HG03354 (cell line): Measurements from ENCODE around the gene SETD6.
"Not testable (repeated sequence)": the region's sequence is repeated elsewhere in the genome, so short reads cannot be mapped to it uniquely, and the experiment has no call there.

Source experiments
- ATAC-seq: cut with Tn5 transposase; IDR thresholded peaks from one replicate; pipeline ENCODE4 v1.9.1; 2021; ENCODE audit warnings: mild to moderate bottlenecking; ENCODE audit not compliant: unreplicated experiment, poor library complexity, severe bottlenecking

SETD6 gene, protein sequence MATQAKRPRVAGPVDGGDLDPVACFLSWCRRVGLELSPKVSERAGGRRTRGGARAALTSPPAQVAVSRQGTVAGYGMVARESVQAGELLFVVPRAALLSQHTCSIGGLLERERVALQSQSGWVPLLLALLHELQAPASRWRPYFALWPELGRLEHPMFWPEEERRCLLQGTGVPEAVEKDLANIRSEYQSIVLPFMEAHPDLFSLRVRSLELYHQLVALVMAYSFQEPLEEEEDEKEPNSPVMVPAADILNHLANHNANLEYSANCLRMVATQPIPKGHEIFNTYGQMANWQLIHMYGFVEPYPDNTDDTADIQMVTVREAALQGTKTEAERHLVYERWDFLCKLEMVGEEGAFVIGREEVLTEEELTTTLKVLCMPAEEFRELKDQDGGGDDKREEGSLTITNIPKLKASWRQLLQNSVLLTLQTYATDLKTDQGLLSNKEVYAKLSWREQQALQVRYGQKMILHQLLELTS

DNA sequence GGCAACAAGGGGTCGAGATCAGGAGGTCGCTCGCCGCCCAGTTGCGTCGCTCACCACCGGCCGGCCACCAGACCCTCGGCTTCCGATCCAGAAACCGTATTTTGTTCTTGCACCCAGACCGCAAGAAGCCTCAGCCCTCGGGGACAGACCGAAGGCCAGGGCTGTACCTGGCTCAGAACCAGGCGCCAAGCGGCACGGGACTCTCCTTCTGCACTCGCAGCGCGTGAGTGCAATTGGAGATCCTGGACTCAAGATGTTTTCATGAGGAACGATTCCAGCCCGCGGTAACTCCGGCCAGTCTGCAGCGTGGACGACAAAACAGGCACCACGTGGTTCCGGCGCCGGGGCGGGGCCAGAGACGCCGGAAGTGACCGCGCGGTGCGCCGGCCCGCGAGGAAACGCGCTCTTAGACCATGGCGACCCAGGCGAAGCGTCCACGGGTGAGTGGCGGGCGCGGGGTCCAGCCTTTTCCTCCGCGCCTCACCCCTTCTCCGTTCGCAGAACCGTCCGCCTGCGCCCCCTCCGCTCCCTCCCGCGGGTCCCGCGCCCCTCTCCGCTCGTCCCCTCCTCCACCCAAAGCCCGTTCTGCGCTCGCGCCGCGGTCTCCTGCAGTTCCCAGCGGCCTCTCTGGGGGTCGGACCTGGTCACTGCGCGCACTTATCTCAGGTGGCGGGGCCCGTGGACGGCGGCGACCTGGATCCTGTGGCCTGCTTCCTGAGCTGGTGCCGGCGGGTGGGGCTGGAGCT lies at the start of gene SETD6:
Gene SETD6 (plus strand): TSS at position 393 of the 746 bp plus-strand sequence. CDS start 21 bp downstream, at position 414.
- ATAC-seq, result peak; percentile 81

DNA sequence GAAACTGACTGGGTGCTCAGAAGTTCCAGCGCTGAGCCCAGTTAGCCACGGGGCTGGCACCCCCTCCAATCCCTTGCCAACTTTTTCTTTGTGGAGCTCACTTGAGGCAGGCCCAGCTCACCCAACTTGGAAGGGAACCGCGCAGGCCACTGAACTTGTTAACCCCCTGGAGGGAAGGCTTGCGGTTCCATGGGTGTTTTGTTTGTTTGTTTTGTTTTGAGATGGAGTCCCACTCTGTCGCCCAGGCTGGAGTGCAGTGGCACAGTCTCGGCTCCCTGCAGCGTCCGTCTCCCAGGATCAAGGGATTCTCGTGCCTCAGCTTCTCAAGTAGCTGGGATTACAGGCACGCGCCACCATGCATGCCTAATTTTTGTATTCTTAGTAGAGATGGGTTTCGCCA lies 49.5 kb upstream of the SETD6 start:
- ATAC-seq, result no peak

DNA sequence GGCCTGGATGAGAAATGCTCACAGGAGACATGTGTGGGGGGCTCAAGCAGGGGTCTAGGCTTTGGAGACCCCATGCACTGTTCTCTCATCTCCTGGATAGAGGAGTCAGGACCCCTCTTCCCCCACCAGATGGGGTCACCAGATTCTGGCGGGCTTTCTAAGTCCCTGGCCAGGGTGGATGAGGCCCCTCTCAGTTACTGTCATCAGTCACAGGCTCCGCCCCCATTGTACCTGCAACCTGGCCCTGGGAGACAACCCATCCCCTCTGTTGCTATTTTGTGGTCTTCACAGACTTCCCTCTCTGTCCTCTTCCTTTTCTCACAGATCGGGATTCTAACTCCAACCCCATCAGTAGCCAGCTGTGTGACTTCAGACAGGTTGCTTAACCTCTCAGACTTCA lies 48.9 kb upstream of the SETD6 start:
- no peak for ATAC-seq

DNA sequence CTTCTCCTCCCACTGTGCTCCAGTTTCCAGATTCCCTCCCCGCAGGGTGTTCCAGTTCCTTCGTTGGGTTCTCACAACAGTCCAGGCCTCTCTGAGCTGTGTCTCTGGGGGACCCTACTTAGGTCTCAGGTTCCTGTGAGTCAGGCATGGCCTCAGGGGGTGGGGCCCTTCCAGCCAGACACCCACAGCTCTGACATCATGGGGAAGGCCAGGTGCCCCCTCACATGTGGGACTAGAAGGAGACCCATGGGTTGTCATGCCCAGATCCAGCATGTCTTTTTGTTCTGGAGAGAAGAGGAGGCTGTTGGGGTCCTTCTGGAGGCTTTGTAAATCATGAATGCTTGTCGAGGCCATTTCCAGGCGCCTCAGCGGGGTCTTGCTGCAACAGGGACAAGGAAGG lies 47.4 kb upstream of the SETD6 start:
- no peak for ATAC-seq

DNA sequence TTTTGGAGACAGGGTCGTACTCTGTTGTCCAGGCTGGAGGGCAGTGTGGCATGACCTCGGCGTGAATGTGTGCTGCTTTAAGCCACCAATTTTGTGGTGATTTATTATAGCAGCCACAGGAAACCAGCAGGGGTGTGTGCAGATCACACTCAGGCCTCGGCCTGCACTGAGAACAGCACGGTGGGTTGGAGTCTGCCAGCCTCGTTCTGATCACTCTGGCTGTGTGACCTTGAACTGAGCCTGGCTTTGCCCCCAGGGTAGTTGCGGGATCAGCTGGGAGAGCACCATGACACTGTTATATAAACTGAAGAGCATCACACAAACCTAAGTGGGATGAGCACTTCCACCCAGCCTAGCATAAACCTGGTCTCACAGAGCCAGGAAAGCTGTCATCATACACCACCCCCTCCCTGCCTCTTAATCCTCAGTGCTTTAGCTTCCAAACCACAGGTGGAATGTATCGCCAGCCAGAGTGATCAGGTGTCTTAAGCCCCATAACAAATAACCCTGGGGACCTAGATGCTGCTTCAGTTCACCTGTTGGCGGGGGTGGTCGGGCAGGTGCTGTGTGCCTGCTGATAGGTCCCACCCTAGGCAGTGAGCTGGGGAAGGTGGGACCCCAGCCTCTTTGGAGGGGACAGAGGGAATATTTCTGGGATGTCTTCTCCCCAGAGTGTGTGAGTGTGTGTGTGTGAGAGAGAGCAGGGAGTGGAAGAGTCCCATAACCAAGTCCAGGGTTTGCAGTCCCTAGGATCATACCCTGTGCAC lies 43.9 kb upstream of the SETD6 start:
- no peak for ATAC-seq

DNA sequence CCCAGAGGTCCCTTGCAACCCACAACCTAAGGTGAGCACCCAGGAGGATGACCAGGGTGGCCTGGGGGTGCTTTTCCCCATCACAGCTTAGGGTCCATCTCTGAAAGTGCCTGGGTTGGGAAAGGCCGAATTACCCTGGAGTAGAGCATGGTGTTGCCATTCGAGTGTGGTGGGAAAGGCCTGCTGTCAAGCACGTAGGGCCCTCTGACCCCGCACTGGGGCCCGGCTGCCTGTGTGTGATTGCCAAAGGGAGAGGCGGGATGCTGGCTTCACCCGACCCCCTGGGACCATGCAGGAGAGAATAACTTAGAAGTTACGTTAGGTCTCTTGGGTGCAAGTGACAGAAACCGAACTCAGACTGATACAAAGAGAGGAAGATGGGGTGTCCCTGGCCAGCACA lies 43.1 kb upstream of the SETD6 start:
- ATAC-seq, result no peak

DNA sequence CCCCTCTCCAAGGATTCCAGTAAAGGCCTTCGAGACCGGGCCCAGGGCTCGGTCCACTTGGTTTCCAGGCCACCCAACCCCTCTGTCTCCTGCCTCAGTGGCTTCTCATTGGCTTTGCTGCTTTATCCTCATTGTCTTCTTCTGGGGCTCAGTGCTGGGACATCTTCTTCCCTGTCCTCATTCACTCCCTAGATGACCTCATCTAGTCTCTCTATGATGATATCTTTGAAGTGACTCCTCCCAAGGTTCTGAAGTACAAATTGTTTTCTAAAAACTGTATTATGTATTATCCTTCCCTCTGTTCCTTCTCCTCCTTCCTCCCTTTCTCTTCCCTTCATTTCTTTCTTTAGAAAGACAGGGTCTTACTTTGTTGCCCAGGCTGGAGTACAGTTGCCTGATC lies 42.5 kb upstream of the SETD6 start:
- no peak for ATAC-seq

DNA sequence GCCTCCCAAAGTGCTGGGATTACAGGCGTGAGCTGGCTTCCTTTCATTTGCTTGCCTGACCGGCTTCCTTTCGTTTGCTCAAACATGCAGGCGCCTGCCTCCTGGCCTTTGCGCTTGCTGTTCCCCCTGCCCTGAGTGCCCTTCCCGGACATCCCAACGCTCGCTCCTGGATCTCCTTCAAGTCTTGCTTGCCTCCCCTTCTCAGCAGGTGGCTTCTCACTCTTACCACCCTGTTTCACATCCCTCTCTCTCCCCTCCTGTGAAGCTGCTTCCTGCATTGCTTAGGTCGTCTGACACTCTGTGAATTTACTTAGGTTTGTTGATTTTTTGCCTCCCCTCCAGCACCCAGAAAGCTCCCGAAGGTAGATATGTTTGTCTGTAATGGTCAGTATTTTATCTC lies 41.0 kb upstream of the SETD6 start:
- no peak for ATAC-seq

DNA sequence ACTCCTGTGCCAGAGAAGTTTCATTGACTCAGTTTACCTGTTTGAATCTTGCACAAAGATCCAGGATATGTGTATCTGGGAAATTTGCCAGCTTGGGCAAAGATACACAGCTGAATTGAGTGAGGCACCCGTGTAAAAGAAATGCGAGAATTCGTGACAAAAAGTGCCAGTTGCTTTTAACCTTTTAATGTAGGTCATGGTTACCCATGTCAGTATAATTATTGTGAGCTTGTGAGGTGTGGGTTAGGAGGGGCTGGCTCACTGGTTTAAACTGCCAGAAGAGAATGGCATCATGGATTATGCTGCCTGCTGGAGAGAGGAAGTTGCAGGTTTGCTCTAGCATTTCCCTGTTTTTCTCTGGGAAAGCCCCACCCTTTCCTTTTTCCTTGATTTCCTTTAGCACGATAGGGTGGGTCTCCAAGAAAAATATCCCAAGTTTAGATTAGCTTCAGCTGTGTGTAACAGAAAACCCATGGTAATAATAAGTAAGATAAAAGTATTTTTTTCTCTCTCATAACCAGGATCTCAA lies 40.2 kb upstream of the SETD6 start:
- ATAC-seq, result no peak

DNA sequence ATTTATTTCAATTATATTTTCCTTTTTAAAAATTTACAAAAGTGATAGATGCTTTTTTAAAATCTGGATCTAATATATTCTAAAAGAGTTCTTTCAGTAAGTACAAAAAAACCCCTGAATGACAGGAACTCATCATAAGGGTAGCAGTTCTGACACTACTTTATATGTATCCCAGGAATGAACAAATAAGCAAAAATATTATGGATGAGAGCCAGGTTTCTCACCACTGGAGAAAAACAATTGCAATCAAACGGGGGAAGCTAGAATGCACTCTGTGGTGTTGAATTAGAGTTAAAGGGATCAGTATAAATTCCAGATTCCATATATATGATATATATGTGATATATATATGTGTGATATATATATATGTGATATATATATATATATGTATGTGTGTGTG lies 38.5 kb upstream of the SETD6 start:
- ATAC-seq, result no peak

DNA sequence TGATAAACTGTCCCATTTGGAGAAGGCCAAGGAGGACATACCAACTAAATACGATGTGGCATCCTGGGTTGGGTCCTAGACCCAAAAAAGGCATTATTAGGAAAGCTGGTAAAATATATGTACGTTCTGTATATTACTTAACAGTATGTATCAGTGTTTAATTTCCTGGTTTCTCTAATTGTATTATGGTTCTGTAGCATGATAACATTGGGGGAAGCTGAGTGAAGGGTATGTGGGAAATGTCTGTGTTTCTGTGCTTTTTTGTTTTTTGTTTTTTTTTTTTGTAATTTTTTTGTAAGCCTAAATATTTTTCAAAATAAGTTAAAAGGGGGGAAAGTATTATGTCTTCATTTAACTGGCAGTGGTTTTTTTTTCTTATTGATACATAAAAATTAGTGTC lies 36.9 kb upstream of the SETD6 start:
- ATAC-seq, result no peak

DNA sequence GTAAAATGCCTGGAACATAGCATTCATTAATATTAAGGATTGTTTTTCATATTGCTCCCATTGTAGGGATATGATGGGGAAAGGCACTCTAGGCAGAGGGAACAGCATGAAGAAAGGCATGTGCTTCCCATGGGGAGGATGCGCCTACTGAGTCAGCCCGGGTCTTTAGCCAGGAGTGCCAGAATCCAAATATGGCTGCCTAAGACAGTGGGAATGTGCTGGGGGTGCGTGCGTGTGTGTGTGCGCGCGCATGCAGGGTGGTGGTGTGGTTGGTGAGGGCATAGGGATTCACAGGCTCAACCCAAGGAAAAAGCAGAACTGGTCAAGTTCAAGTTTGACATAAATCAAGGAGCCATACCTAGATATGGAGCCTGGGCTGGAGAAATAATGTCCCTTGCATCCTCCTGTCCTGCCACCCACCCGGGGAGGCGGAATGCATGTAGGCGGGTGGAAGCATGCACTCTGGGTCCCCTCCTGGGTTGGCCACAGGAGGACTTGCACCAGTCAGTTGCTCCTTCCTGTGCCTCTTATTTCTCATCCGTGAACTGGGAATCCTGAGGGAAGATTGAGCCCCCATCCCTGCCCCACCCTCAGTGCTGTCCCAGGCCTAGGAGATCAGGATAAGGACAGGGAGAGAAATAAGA lies 34.0 kb upstream of the SETD6 start:
- no peak for ATAC-seq

DNA sequence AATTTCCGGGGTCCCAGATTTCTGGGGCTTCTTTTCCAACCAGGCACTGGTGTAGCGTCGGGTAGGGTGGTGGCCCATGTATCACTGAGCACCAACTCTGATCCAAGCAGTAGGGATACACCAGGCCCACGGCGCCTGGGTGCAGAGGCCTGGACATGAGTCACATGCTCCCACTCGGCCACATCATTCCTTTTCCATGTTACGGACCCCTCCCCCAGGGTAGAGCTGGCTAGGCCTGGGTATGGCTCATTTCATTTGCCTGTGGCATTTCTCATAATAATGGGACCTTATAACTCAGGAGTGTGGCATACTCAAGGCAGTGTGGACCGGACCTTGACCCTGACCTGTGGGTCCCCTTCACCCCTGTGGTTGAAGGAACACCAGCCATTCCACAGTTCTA lies 33.4 kb upstream of the SETD6 start:
- no peak for ATAC-seq

DNA sequence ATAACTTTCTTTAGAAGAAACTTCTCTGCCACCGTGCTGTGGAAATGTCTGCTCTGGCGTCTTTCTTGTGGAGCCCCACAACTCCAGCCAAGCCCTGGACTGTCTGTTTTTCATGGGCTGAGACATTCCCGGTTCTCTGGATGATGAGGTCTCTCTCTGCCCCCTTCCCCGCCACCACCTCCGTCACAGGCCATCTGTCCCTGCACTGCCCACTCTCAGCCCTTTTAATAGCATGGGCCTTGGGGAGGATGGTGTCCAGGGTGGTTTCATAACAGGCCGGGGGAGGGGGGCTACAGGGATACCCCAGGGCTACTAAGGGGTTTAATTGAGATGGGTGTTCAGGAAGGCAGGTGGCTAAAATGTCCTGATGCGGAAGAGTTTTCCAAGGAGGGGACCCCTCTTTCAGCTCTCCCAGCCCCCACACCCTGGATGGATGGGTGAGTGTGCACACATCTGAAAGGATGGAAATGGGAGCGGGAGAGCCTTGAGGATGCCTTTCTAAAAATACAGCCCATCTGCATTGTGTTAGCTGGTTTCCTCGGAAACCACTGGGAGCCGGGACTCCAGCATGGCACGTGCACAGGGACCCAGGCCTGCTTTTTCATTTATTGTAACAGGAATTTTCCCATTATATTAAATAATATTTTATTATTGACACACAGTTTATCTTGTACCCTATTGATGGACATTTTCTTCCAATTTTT lies 30.0 kb upstream of the SETD6 start:
- no peak for ATAC-seq

DNA sequence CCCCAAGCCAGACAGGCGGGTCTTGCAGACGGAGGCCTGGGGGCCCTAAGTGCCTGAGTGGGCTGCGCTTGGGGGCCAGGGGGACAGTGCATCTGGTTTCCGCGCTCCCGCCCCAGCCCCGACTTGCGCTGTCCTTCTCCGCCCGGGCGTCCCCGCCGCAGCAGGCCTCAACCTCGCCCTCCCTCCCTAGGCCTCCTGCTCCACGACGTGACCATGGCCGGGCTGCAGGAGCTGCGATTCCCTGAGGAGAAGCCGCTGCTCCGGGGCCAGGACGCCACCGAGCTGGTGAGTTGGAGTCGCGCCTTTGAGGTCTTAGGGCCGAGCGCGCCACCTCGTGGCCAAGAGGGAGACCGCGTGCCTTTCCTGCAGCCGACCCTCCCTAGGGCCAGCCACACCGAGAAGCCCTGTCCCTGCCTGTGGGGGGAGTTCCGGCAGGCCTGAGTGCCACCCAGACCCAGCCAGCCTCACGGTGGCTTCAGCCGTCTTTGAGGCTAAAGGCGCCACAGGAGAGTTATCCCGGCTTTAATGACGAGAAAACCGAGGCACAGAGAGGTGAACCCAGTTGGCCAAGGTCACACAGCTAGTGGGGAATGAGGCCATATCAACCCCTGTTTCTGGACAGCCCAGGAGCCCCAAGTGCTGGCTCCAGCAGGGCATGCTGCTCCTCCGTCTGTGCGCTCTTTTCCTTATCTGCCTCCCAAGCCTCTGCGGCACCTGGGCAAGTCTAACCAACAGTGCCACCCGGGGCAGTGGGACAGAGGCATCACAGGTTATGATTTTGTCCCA lies 27.6 kb upstream of the SETD6 start:
- peak; percentile 91 for ATAC-seq

DNA sequence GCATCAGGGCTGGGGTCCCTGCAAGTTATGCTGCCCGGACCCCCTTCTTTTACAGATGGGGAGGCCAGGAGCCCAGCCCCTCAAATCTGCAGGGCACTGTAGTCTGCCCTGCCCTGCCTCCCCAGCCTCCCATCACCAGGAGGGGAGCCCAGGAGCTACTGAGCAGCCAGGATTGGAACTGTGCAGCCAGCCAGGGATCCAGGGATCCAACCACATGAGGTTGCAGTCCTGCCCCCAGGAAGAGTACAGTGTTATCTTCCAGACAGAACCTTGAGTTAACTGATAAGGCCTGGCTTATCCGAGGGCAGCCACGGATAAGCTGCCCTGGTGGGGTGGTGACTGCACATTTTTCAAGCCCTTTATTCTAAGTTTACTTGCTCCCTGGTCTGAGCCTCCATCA lies 26.8 kb upstream of the SETD6 start:
- ATAC-seq, result no peak

DNA sequence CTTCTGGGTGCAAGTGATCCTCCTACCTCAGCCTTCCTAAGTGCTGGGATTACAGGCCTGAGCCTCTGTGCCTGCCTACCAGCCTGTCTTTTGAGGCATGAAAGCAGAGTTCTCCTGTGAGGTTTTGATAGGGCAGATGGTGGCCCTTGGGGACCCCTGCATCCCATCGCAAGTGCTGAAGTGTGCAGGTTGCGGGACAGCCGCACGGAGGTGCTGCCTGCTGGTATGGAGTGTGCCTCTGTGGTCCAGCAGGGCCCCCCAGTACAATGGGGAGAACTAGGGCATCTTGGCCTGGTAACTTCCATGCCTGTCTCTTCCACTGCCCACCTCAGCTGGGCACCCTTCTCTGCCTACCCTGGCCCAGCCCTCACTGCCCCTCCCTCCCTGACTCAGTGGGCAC lies 25.3 kb upstream of the SETD6 start:
- ATAC-seq, result no peak

DNA sequence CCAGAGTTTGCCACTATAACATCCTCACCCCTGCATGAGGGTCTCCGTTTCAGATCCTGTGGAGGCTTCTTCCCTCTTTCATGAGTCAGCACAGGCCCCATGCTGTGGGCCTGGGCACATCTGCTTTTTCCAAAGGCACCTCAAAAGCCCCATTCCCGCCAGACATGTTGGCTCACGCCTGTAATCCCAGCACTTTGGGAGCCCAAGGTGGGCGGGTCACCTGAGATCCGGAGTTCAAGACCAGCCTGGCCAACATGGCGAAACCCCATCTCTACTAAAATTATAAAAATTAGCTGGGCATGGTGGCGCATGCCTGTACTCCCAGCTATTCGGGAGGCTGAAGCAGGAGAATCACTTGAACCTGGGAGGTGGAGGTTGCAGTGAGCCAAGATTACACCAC lies 24.8 kb upstream of the SETD6 start:
- ATAC-seq, result not testable (repeated sequence)
